ENCODE data around the gene CLDN4.
A peak's percentile ranks its signal among the peaks of the same experiment; 100 is the strongest.

Gene CLDN4

DNA sequence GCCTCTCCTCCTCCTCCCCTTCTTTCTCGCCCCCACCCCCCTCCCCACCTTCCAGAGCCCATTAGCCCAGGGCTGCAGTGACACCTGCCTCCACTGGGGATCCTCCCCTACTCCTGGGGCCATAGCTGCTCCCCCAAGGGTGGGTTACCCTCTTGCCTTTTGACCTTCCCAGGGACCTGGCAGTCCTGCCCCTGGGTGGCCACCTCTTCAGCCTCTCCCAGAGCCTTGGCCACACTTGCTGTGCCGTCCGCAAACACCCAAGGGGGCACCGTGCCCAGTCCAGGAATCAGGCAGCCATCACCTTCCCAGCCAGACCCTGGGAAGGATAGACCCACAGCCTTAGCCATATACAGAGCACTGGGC lies 19.8 kb upstream of the CLDN4 start:
- TF ChIP-seq, protein P1, sequence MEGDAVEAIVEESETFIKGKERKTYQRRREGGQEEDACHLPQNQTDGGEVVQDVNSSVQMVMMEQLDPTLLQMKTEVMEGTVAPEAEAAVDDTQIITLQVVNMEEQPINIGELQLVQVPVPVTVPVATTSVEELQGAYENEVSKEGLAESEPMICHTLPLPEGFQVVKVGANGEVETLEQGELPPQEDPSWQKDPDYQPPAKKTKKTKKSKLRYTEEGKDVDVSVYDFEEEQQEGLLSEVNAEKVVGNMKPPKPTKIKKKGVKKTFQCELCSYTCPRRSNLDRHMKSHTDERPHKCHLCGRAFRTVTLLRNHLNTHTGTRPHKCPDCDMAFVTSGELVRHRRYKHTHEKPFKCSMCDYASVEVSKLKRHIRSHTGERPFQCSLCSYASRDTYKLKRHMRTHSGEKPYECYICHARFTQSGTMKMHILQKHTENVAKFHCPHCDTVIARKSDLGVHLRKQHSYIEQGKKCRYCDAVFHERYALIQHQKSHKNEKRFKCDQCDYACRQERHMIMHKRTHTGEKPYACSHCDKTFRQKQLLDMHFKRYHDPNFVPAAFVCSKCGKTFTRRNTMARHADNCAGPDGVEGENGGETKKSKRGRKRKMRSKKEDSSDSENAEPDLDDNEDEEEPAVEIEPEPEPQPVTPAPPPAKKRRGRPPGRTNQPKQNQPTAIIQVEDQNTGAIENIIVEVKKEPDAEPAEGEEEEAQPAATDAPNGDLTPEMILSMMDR (conservative IDR thresholded peaks at IDR 0.05; ENCODE audit: low read length), result no peak
- no peak for TF ChIP-seq EZH2phosphoT487 (IDR thresholded peaks at IDR 0.05; ENCODE audit: borderline replicate concordance)

DNA sequence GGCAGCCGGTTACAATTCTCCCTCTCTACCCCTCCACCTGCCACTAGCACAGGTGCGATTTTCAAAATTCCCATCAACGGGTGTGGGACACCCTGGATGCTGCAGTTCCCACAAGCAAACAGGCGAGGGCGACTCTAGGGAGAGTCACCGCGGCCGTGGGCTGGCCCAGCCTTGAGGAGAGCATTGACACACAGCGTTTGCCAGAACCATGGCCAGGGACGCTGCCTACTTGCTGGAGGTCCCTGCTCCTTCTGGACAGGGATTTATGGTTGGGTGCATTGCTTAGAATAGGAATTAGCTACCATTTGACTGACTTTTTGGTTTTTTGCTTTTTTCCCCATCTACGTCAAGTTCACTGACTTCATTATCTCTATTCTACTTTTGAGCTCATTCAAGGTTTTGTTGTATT lies 19.0 kb upstream of the CLDN4 start:
- Histone ChIP-seq H3K9me2 (replicated peaks; ENCODE audit: low read depth, low read length) (no peaks in the 10 kb centered on the region), H3K9ac (ENCODE audit: low read depth, low read length, poor library complexity, severe bottlenecking) (no peak overlapping the region), H3K9me3 (ENCODE audit: insufficient read depth, low read depth, low read length) (no peaks in the 10 kb centered on the region), H3K4me2 (ENCODE audit: low read depth, low read length, poor library complexity, severe bottlenecking) (no peak overlapping the region), H3K79me2 (ENCODE audit: insufficient read depth, low read length) (no peaks in the 10 kb centered on the region), H3K27me3 (ENCODE audit: insufficient read depth, low read length, poor library complexity, severe bottlenecking) (no peaks in the 10 kb centered on the region), H3K4me1 (ENCODE audit: insufficient read depth, low read length, poor library complexity, severe bottlenecking) (no peaks in the 10 kb centered on the region), H3K4me3 (ENCODE audit: low read length, poor library complexity, severe bottlenecking) (no peak overlapping the region), H3F3A (ENCODE audit: low read depth) (no peaks in the 10 kb centered on the region), H2AFZ (ENCODE audit: low read length) (no peak overlapping the region), H3K36me3 (ENCODE audit: insufficient read depth, low read length) (no peaks in the 10 kb centered on the region), H4K20me1 (ENCODE audit: insufficient read depth, low read length, poor library complexity, severe bottlenecking) (no peaks in the 10 kb centered on the region)
- TF ChIP-seq, protein P1 (conservative IDR thresholded peaks at IDR 0.05; ENCODE audit: low read length), result peak; percentile 78
- TF ChIP-seq EZH2phosphoT487 (IDR thresholded peaks at IDR 0.05; ENCODE audit: borderline replicate concordance), result no peak

More for the DNA sequence above, 19.8 kb upstream of the CLDN4 start:
- Histone ChIP-seq H3K9ac (ENCODE audit: low read depth, low read length, poor library complexity, severe bottlenecking) (no peak overlapping the region), H3K9me3 (ENCODE audit: insufficient read depth, low read depth, low read length) (no peaks in the 10 kb centered on the region), H3K36me3 (ENCODE audit: insufficient read depth, low read length) (no peaks in the 10 kb centered on the region), H3K27me3 (ENCODE audit: insufficient read depth, low read length, poor library complexity, severe bottlenecking) (no peaks in the 10 kb centered on the region), H3K4me1 (ENCODE audit: insufficient read depth, low read length, poor library complexity, severe bottlenecking) (no peaks in the 10 kb centered on the region), H3F3A (ENCODE audit: low read depth) (no peaks in the 10 kb centered on the region), H3K4me3 (ENCODE audit: low read length, poor library complexity, severe bottlenecking) (no peak overlapping the region), H2AFZ (ENCODE audit: low read length) (no peak overlapping the region), H3K9me2 (replicated peaks; ENCODE audit: low read depth, low read length) (no peaks in the 10 kb centered on the region), H3K79me2 (ENCODE audit: insufficient read depth, low read length) (no peaks in the 10 kb centered on the region), H4K20me1 (ENCODE audit: insufficient read depth, low read length, poor library complexity, severe bottlenecking) (no peaks in the 10 kb centered on the region), H3K4me2 (ENCODE audit: low read depth, low read length, poor library complexity, severe bottlenecking) (no peak overlapping the region)

DNA sequence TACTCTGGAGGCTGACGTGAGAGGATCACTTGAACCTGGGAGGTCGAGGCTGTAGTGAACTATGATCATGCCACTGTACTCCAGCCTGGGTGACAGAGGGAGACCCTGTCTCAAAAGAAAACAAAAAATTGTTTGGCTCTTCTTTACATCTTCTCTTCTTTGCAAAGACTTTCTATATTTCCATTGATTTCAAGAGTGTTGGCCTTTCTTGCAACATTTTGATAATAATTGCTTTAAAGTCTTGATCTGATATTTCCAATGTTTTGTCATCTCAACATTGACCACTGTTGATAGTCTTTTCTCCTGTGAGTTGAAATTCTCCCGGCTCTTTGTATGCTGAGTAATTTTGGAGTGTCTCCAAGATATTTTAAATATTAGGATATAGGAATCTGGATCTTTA lies 17.8 kb upstream of the CLDN4 start:
- Histone ChIP-seq H2AFZ (ENCODE audit: low read length) (no peak overlapping the region), H3K36me3 (ENCODE audit: insufficient read depth, low read length) (no peaks in the 10 kb centered on the region), H3K79me2 (ENCODE audit: insufficient read depth, low read length) (no peaks in the 10 kb centered on the region), H3K4me1 (ENCODE audit: insufficient read depth, low read length, poor library complexity, severe bottlenecking) (no peaks in the 10 kb centered on the region), H3K4me3 (ENCODE audit: low read length, poor library complexity, severe bottlenecking) (no peak overlapping the region), H3K4me2 (ENCODE audit: low read depth, low read length, poor library complexity, severe bottlenecking) (no peak overlapping the region), H4K20me1 (ENCODE audit: insufficient read depth, low read length, poor library complexity, severe bottlenecking) (no peaks in the 10 kb centered on the region), H3K9ac (ENCODE audit: low read depth, low read length, poor library complexity, severe bottlenecking) (no peak overlapping the region), H3F3A (ENCODE audit: low read depth) (no peaks in the 10 kb centered on the region), H3K9me3 (ENCODE audit: insufficient read depth, low read depth, low read length) (no peaks in the 10 kb centered on the region), H3K27me3 (ENCODE audit: insufficient read depth, low read length, poor library complexity, severe bottlenecking) (no peaks in the 10 kb centered on the region), H3K9me2 (replicated peaks; ENCODE audit: low read depth, low read length) (no peaks in the 10 kb centered on the region)
- TF ChIP-seq, protein P1 (conservative IDR thresholded peaks at IDR 0.05; ENCODE audit: low read length), result no peak
- TF ChIP-seq EZH2phosphoT487 (IDR thresholded peaks at IDR 0.05; ENCODE audit: borderline replicate concordance), result no peak
